GM18868 (cell line): Measurements from ENCODE around the gene SCARB1.
A peak's percentile ranks its signal among the peaks of the same experiment; 100 is the strongest.

Source experiments
- ATAC-seq: cut with Tn5 transposase; IDR thresholded peaks from one replicate; pipeline ENCODE4 v1.9.1; 2021; ENCODE audit warnings: mild to moderate bottlenecking, moderate library complexity; ENCODE audit not compliant: unreplicated experiment

The SCARB1 gene

DNA sequence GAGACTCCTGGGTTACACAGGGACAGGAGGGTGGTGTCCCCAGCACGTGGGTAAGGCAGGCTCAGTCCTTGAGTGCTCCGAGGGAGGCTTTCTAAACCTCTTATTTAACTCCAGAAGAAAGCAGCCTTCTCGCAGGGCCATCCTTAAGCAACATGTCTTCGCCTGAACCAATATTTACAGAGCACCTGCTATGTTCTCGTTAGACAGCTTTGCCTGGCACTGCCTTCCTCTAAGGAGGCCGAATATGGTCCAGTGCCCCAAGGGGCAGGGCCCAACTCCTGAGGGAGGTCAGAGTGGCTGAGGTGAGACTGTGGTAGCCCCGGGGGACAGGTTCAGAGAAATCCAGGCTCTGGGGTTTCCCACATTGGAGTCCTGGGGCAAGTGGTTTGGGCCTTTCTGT lies 2.1 kb upstream of the SCARB1 start:
- ATAC-seq, result no peak

DNA sequence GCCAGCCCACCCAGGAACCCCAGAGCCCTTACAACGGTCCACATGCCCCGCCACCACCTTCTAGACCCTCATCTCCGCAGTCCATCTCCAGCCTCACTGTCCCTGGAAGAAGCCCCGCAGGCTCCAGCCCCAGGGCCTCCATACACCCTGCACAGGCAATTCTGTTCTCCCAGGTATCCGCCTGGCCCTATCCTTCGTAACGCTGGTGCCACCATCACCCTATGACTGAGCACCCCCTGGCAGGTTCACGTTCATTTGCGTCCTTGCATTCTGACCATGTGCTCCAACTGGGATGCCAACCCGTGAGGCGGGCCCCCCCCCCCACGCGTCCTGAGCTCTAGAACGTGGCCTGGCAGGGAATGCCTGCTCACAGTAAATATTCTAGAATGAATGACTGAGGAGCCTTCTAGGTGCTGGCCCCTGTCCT lies 675 bp upstream of the SCARB1 start:
- ATAC-seq, result no peak

DNA sequence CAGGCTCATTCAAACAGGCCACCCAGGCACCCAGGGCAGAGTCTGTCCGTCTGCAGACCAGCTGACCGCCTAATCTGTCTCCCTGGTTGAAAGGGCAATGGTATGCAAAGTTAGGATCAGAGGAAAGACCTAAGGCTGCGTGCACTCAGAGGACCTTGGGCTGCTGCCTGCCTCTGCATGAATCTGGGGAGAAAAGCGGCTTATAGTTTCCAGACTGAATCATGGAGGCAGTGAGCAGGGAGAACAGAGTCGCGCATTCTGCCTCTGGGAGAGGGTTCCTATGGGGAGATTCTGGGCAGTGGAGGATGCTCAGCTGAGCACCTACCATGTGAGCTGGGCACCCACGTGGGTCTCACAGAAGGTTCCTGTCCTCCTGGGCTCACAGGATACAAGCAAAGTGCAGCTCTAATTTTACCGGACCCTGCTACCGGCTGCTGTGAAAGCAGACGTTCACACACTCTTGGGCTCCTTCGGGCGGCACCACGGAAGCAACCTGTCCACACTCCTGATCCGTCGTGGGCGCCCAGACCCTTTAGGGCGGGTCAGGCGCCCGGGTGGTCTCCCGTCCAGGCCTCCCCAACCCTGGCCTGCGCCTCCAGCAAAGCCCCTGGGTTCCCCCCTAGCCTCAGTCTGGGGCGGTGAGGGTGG lies 772 bp downstream of the SCARB1 start:
- ATAC-seq, result peak; percentile 10

DNA sequence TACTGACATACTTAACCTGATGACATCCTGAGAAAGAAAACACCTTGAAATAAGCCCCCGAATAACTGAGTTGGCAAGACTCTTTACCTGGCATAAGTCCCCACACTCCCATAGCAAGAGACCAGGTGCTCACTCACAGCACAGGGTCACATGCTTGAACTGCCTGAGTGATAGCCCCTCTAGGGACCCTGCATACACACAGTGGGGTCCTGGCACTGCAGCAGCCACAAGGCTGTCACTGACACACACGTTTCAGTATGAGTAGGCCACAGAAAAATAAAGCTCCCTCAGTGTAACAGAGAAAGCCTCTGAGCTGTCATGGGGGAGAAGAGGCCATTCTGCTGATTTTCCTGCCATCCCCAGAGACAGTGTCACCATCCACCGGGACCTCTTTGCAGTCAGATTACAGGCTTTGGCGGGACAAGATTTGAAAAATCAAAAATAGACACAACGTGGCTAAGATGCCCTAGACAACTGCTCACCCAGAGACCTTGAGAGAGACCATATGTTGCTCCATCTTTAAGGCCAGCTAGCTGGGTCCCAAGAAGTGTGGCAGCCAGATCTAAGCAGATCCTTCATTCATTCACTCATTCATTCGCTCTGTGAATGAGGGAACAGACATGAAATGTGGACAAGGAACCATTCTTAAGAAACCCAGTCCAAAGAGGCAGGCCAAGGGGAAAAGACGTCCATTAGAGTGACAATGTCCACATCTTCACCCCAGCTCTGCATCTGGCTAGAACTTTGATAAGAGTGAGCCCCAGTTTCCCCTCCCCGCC lies 1.6 kb downstream of the SCARB1 start:
- peak; percentile 36 for ATAC-seq

DNA sequence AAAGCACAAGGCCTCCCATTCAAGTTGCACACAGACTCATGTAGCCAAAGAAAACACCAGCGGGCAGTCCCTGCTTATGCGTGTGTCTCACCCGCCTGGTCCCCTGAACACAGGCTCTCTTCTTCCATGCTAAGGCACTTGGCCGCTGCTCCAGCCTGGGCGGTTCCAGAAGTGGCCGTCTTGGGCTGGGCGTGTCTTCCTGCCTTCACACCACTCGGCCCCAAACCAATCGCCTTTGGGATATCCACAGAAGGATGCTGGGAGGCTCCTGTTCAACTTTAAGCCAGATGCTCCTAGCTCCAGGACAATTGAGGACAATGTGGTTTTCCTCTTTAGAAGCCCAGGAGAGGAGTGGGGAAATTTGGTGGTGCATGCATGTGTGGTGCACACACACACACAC lies 2.2 kb downstream of the SCARB1 start:
- peak; percentile 39 for ATAC-seq

DNA sequence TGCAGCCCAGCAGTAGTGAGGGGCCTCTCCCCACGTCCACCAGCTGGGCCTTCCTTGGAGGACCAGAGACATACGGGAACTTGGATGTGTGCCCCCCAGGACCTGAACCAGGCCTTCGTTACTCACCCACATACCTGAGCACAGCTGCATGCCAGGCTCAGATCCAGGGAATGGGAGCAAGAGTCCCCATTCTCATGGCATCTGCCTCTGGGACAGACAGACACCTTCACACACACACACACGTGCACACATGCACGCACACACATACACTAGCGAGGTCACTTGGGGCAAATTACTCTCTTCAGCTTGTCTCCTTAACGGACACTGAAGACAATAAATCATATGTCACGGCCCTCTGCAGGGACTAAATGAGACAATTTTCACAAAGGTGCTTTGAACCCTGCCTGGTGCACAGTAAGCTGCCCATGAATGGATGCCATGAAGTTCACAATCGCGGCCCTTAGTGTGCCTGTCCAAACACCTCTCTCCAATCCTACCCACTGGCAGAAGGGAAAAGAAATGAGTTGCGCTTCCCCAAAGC lies 5.7 kb downstream of the SCARB1 start:
- no peak for ATAC-seq

DNA sequence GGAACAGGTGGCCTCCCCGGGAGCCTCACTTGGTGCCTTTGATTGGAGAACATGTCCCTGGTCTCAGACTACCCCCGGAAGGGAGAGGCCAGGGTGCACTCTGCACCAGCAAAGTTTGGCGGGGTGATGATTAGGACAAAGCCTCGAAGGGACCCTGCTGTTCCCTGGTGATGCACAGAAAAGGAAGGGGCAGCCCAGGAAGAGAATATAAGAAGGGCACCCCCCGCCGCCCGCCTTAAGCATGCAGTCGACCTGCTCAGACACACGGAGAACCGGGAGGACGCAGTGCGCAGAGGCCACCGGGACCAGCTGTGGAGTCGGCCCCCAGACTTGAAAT lies 6.9 kb downstream of the SCARB1 start:
- no peak for ATAC-seq

DNA sequence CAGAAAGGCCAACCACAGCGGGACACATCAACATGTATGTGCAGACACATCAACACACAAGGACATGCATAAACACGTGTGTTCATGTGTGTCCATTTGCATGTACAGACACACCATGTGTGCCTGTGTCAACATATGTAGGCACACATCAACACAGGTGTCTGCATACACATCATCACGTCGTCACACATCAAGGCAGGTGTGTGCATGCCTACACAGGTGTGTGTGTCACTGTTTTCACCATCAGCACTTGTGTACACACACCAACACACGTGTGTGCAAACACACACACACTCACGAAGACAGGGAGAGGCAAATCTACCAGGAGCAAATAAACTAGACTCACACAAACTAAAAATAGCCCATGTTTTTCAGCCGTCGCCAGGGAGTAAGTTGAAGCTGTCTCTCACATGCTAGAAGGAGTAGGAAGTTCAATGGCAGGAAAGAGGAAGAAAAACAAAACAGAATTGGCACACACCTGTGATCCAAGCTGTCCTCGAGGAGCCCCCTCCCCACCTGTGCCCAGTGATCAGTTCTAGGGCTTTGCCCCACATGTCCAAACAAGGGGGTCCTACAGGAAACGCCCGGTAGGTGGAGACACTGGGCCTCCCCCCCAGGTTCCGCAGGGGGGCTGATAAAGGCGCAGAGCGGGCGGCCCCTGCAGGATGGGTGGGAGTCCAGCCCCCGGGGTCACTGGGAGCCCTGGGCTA lies 7.4 kb downstream of the SCARB1 start:
- ATAC-seq, result no peak

DNA sequence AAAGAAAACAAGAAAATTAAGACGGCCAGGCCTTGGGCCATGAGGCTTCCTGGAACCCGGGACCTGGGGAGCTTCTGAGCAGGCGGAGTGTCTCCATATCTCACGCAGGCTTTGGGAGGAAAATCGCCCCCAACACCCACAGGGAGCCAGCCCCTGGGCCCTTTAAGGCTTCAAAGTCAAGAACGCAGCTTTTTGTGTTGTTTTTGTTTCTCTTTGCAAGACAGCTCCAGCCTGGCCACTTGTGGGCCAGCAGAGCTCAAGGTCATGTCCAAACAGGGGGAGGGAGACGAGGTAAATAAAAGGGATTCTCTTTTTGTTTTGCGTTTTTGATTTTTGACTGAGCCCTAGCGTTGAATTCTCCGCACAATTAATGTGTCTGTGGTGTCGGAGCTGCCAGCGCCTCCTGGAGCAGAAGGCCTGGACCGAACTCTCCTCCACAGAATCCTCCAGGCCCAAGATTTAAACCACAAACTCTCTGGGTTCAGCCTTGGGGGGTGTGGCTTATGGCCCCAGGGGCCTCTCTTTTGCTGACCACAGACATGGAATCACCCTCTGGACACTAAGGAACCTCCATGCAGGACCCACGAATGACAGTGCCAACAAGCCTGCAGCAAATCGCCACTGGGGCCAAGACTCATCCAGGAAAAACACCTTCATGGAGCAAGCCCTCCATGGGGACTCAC lies 8.2 kb downstream of the SCARB1 start:
- no peak for ATAC-seq

DNA sequence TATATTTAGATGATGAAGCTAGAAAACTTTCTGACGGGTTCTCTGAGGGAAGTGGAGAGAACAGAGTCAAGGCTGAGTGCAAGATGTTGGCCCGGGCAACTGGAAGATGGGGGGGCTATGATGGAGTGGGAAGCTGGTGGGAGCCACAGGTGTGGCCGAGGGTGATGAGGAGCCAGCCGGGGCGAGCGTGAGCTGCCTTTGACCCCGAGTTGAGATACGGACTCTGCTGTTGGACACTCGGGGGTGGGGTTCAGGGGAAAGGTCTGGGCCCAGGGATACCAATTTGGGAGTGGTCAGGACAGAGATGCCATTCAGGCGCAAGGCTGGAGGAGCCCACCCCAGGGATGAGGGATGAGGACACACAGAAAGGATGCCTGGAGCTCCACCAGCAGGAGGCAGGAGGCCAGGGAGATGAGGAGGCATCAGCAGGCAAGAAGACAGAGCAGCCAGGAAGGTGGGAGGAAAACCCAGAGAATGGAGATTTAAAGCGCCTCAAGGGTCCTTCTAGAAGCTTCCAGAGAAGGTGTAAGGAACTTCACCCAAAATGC lies 9.0 kb downstream of the SCARB1 start:
- ATAC-seq, result no peak

DNA sequence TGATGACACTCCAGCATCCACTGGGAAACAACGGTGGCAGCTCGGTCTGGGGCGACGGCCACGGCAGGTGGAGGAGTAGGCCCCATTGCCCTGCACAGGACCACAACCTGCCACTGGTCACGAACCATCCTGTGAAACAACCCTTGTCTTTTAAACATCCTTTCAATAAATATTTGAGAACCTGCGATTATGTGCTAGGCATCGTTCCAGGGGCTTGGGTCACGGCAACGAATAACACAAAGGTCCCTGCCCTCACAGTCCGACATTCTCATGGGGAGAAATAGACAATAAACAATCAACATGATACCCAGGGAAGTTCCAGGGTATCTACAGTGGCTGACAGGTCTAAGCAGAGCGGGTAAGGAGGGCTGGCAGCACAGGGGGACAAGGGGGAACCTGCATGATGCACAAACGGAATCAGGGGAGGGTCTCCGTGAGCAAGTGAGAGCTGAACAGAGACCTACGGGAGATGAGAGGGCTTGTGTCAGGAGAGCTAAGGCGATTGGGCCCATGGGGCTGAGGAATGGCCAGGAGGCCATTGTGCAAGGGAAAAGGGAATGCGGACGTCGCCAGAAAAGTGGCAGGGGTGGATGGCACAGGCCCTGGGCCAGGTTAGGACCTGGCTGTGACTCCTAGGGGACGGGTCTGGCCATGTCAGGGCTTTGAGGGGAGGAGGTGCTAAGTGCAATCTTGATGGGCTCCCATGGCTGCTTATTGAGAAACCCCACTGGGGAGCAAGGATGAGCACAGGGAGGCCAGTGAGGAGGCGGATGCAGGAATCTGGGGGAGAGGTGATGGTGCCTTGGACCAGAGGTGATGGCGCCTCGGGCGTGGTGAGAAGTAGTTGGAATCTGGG lies 9.7 kb downstream of the SCARB1 start:
- no peak for ATAC-seq

DNA sequence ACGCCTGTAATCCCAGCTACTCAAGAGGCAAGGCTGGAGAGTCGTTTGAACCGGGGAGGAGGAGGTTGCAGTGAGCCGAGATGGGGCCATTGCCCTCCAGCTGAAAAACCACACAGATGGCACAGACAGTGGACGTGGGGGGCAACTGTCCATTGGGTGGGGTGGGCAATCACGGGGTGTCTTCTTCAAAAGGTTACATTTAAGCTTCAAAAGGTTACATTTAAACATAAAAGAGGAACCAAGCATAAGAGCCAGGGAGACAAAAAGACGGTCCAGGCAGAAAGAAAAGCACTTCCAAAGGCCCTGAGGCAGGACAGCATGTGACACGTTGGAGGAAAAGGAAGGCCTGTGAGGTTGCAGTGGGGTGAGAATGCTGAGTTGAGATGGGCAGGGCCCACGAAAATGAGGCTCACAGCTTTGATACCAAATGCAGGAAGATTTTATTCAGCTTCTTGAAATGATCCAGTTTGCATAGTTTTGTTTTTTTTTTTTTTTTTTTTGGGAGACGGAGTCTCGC lies 10.7 kb downstream of the SCARB1 start:
- no peak for ATAC-seq

DNA sequence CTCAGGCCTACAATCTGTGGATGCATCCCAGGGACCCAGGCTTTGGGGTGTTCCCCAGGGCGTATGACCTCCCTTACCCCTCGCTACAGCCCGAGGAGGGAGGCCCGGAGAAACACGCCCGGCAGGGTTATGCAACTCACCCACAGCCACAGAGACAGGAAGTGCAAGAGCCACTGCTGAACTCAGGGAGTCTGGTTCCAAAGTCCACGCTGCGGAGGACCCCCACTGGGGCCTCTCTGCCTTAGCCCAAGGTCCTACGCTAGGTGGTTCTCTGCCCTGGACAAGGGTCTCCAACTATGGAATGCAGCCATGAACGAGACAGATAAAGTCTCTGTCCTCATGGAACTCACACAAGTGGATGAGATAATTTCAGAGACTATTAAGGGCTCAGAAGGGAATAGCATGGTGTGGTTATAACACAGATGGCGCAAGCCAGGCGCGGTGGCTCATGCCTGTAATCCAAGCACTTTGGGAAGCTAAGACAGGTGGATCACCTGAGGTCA lies 11.3 kb downstream of the SCARB1 start:
- ATAC-seq, result no peak

DNA sequence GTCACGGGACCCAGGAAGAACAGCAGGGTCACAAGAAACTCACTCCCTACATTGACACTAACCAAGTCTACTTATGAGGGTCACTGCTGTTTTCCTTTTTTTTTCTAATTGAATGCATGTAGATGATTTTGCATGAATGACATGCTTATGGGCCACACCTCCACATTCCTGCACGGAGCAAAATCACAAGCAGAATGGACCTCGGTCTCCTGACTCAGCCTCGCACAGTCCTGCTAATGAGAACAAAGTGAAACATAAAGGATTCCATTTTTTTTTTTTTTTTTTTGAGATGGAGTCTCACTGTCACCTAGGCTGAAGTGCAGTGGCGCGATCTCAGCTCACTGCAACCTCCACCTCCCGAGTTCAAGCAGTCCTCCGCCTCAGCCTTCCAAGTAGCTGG lies 12.3 kb downstream of the SCARB1 start:
- ATAC-seq, result no peak

DNA sequence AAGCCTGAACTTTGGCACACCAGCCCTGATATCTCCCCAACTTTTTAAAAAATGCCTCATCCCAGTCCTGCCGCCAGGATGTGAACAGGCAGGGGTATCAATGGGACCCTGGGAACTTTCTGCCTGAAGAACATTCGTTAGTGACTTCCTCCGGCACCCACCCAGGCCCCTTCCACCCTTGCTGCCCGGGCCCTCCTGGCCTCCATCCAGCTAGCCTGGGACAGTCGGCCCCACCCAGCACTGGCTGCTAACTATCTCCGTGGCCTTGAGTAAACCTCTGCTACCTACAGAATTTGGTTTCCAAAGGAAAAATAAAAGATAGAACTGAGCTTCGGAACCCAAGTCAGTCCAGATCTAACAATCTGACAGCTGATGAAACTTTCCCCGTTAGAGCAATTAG lies 14.3 kb downstream of the SCARB1 start:
- ATAC-seq, result no peak

DNA sequence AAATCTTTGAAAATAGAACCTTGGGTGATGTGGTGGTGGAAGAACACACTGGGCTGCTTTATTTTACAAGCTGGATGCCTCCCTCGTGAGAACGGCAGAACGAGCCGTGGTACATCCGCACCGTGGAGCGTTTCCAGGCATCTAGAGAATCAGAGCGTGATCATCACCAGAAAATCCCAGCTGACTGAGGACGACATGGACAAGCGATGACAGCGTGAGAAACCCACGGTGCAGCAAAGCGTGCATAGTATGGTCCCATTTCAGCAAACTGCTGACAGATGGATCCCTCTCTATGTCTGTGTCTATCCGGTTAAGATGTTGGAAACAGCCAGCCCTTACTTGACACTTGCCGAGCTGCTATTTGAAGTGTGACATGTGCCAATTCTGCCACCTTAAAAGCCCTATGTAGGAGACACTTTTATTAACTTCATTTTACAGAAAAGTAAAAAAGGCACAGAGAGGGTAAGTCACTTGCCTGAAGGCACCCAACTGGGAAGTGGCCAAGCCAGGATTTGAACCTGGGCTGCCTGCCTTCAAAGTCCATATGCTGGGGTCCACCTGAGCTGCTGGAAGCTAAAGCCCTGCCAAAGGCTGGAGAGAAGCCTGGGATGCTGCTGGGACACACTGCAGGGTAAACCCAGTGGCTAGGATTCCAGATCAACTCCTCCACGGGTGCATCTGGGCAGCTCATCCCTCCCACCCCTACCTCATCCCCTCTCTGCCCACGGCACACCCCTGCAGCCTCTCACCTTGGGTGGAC lies 14.9 kb downstream of the SCARB1 start:
- ATAC-seq, result no peak

DNA sequence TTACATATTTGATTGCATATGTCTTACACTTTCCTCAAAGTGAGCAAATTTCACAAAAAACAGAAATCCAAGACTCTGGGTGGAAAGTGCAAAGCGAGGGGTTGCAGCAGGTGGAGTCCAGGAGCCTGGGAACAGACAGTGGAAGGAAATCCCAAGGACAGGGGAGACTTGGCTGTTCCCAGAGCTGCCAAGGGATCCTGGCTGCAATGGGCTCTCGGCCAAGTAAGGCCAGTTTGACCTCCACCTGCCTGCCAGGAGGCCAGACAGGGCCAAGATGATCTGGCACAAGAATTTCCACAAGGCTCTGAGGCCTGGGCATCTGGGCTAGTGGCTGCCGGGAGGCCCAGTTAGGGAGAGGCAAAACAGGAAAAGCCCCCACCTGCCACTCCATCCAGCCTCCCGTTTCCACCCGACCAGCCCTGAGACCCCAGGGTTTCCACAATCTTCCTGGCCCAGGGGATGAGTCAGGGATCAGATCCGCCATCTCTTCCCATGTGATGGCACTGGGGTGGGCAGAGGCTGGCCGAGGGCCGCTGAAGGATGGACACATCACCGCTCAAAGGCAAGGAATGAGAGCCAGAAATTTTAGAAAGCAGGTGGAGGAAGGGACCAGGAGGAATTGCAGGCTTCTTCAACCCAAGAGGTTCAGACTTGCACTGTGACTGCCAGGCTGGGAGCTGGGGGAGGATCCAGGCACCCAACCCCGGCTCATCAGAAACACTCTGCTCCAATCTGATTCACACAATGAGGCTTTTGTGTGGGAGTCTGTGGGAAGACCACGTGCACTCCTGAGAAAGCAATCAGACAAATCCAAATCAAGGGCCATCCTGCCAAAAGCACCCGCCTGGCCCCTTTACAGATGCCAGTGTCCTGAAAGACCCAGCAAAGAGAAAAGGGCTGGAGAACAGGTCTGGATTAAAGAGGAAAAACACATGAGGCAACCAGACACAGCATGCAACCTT lies 16.3 kb downstream of the SCARB1 start:
- ATAC-seq, result no peak
